ENCODE results near the gene LTBP4. TPM values are rescaled to one million over a fixed set of nuclear protein-coding genes. Genes with fewer than 3 reads are reported as not detected.
"Not testable (repeated sequence)": the region's sequence is repeated elsewhere in the genome, so short reads cannot be mapped to it uniquely, and the experiment has no call there.

LTBP4 gene
- polyA plus RNA-seq, 1 donor = 239 TPM

- DNase-seq (ENCODE audit: low read depth) = no peak
These were observed 25.8 kb upstream of the LTBP4 start for GRCh38 chr19:40575326-40575725.

- no peak for DNase-seq (ENCODE audit: low read depth)
These were observed 25.0 kb upstream of the LTBP4 start for GRCh38 chr19:40576151-40576584.

GRCh38 chr19:40576585-40577451 is 24.4 kb upstream of the LTBP4 start, which contains the start of gene SHKBP1:
SHKBP1 (plus strand) TSS chr19:40576873; CDS start chr19:40576900, 27 bp downstream.
- peak; percentile 88 for DNase-seq (ENCODE audit: low read depth)

- no peak for DNase-seq (ENCODE audit: low read depth)
These were observed 22.7 kb upstream of the LTBP4 start for GRCh38 chr19:40578442-40578908.

- DNase-seq (ENCODE audit: low read depth) = no peak
These were observed 20.6 kb upstream of the LTBP4 start for GRCh38 chr19:40580619-40581018.

GRCh38 chr19:40581531-40581930 is 19.6 kb upstream of the LTBP4 start:
- no peak for DNase-seq (ENCODE audit: low read depth)

- no peak for DNase-seq (ENCODE audit: low read depth)
These were observed 18.7 kb upstream of the LTBP4 start for GRCh38 chr19:40582467-40582866.

- DNase-seq (ENCODE audit: low read depth) = no peak
These were observed 17.9 kb upstream of the LTBP4 start for GRCh38 chr19:40583283-40583682.

GRCh38 chr19:40584007-40584406 is 17.2 kb upstream of the LTBP4 start:
- DNase-seq (ENCODE audit: low read depth) = no peak

GRCh38 chr19:40585241-40585981 is 15.8 kb upstream of the LTBP4 start:
- DNase-seq (ENCODE audit: low read depth) = no peak

GRCh38 chr19:40585982-40586422 is 15.2 kb upstream of the LTBP4 start:
- DNase-seq (ENCODE audit: low read depth) = no peak

GRCh38 chr19:40586611-40587010 is 14.6 kb upstream of the LTBP4 start:
- DNase-seq (ENCODE audit: low read depth) = no peak

GRCh38 chr19:40588110-40588854 is 12.9 kb upstream of the LTBP4 start:
- no peak for DNase-seq (ENCODE audit: low read depth)

- DNase-seq (ENCODE audit: low read depth) = no peak
These were observed 12.1 kb upstream of the LTBP4 start for GRCh38 chr19:40588926-40589569.

- DNase-seq (ENCODE audit: low read depth) = no peak
These were observed 11.4 kb upstream of the LTBP4 start for GRCh38 chr19:40589591-40590429.

GRCh38 chr19:40590464-40591265 is 10.5 kb upstream of the LTBP4 start:
- no peak for DNase-seq (ENCODE audit: low read depth)

- DNase-seq (ENCODE audit: low read depth) = not testable (repeated sequence)
These were observed 9.4 kb upstream of the LTBP4 start for GRCh38 chr19:40591724-40592123.

GRCh38 chr19:40592170-40592569 is 9.0 kb upstream of the LTBP4 start:
- no peak for DNase-seq (ENCODE audit: low read depth)

GRCh38 chr19:40594255-40594654 is 6.9 kb upstream of the LTBP4 start:
- DNase-seq (ENCODE audit: low read depth) = no peak

Measured in forelimb muscle (tissue), 1 donor.